ENCODE data around the gene SUSD6.

GRCh38 chr14:69667938-69668335 lies 56.5 kb downstream of the SUSD6 start:
- TF ChIP-seq CTCF (IDR thresholded peaks at IDR 0.05; ENCODE audit: low read depth, low read length, missing input control): no peak
- TF ChIP-seq RAD21 (IDR thresholded peaks at IDR 0.05): no peak
- no peak for TF ChIP-seq HNF4G (IDR thresholded peaks at IDR 0.05)
- TF ChIP-seq ZBTB33 (IDR thresholded peaks at IDR 0.05): no peak
- TF ChIP-seq GABPA (IDR thresholded peaks at IDR 0.05 in 1 of 2, conservative IDR thresholded peaks at IDR 0.05 in 1 of 2): no peak
- no peak for TF ChIP-seq MAX (IDR thresholded peaks at IDR 0.05)
- TF ChIP-seq EGR1 (IDR thresholded peaks at IDR 0.05; ENCODE audit: low read depth in 2 of 2): no peak
- TF ChIP-seq YY1 (IDR thresholded peaks at IDR 0.05): no peak

All from liver (tissue), 3 donors.